ENCODE results near the gene TCFL5. TPM values are rescaled to one million over a fixed set of nuclear protein-coding genes. Genes with fewer than 3 reads are reported as not detected.

TCFL5 gene
- total RNA-seq, 1 donor from 2014 or later = 11.5 TPM

DNA sequence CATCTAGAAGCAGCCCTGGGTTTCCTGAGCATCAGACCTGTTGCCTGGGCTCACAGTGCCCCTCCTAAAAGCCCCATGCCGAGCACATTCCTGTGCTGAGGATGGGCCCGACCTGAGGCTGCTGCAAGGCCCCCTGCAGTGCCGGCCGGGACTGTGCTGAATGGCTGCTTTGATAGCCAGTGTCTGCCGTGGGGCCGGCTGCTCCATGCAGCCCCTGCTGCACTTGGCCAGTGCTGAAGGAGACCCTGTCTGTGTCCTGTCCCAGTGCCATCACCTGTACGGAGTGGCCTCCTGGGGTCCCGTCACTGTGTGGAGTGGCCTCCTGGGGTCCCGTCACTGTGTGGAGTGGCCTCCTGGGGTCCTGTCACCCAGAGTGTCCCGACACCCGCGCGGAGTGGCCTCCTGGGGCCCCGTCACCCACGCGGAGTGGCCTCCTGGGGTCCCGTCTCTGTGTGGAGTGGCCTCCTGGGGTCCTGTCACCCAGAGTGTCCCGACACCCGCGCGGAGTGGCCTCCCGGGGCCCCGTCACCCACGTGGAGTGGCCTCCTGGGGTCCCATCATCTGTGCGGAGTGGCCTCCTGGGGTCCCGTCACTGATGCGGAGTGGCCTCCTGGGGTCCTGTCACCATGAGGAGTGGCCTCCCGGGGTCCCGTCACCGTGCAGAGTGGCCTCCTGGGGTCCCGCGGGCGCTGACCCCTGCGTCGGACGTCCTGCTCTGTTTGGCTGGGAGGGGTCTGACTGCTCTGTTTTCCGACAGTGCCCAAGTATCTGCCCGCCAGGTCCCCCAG lies 37.7 kb downstream of the TCFL5 start:
- Histone ChIP-seq H3K27me3 (no peaks in the 10 kb centered on the region), H3K4me3 (peak overlapping the region; percentile 48 to 60)

GRCh38 chr20:62822788-62823651 lies 38.6 kb downstream of the TCFL5 start:
- Histone ChIP-seq H3K9me3 (no peaks in the 10 kb centered on the region), H3K36me3 (no peaks in the 10 kb centered on the region), H3K4me3 (no peak overlapping the region), H3K27me3 (no peaks in the 10 kb centered on the region), H3K4me1 (peaks cover 39% of the 10 kb centered on the region), H3K27ac (no peak overlapping the region)
- intact Hi-C loops (cut with DNase I) = no loop called here
- no peak for TF ChIP-seq CTCF (IDR thresholded peaks at IDR 0.05)
- DNase-seq (ENCODE audit: extremely low spot score in 2 of 2) = no peak

More for the DNA sequence above, 37.7 kb downstream of the TCFL5 start:
- no peaks in the 10 kb centered on the region for H3K9me3 ChIP-seq
- H3K27ac ChIP-seq = no peak overlapping the region
- DNase-seq (ENCODE audit: extremely low spot score in 2 of 2) = no peak
- TF ChIP-seq CTCF (IDR thresholded peaks at IDR 0.05) (no peak), POLR2AphosphoS5 (IDR thresholded peaks at IDR 0.05; ENCODE audit: insufficient read depth in 1 of 2, low read depth in 1 of 2) (no peak), POLR2A (IDR thresholded peaks at IDR 0.05) (no peak)
- intact Hi-C loops (cut with DNase I) = no loop called here
- no peaks in the 10 kb centered on the region for H3K36me3 ChIP-seq
- H3K4me1 ChIP-seq = peaks cover 31% of the 10 kb centered on the region

DNA sequence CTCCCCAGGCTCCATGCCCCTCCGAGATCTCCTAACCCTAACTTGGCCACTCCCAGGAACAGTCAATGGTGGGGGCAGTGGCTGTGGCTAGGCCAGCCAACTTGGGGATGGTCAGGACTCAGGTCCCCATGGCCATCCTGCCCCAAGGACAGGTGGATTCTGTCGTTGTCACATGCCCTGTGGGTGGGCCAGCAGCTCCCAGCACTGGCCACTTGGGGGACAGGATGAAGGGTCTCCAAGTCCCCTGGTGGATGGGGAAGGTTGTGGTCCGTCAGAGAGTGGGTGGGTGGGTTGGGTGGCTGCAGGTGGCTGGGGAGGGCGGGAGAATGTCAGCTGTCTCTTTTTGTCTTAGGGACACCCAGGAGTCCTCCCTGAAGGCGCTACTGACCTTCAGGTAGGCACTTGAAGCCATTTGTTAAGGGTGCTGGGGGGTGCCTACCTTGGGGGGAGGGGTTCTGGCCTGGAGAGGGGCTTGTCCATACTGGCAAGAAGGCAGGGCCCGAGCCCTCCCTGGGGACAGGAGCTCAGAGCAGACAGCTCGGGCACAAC lies 39.3 kb downstream of the TCFL5 start:
- no peak for TF ChIP-seq CTCF (IDR thresholded peaks at IDR 0.05)
- TF ChIP-seq POLR2A (IDR thresholded peaks at IDR 0.05) = no peak
- no peak for TF ChIP-seq POLR2AphosphoS5 (IDR thresholded peaks at IDR 0.05; ENCODE audit: insufficient read depth in 1 of 2, low read depth in 1 of 2)
- intact Hi-C loops (cut with DNase I) = no loop called here
- no peaks in the 10 kb centered on the region for H3K36me3 ChIP-seq
- H3K27me3 ChIP-seq = peaks cover 6% of the 10 kb centered on the region
- no peak for DNase-seq (ENCODE audit: extremely low spot score in 2 of 2)
- peaks cover 47% of the 10 kb centered on the region for H3K4me1 ChIP-seq
- H3K27ac ChIP-seq = no peak overlapping the region
- no peaks in the 10 kb centered on the region for H3K9me3 ChIP-seq
- H3K4me3 ChIP-seq = no peak overlapping the region

GRCh38 chr20:62821726-62822210 lies 39.9 kb downstream of the TCFL5 start:
- DNase-seq (ENCODE audit: extremely low spot score in 2 of 2) = no peak
- H3K27ac ChIP-seq = no peak overlapping the region
- H3K4me1 ChIP-seq = peaks cover 49% of the 10 kb centered on the region
- H3K27me3 ChIP-seq = peaks cover 12% of the 10 kb centered on the region
- no peaks in the 10 kb centered on the region for H3K36me3 ChIP-seq
- no peak for TF ChIP-seq CTCF (IDR thresholded peaks at IDR 0.05)
- TF ChIP-seq POLR2AphosphoS5 (IDR thresholded peaks at IDR 0.05; ENCODE audit: insufficient read depth in 1 of 2, low read depth in 1 of 2) = no peak
- intact Hi-C loops (cut with DNase I) = no loop called here
- H3K9me3 ChIP-seq = no peaks in the 10 kb centered on the region
- no peak overlapping the region for H3K4me3 ChIP-seq

All from vagina (tissue), 2 donors.